Middle frontal gyrus (tissue), 1 donor: Measurements from ENCODE around the gene MATK.

Experiments
- DNase-seq: peaks from one replicate; pipeline ENCODE4 v3.0.0-alpha.2; 2015; ENCODE audit warnings: low spot score; ENCODE audit errors: extremely low spot score

MATK gene

GRCh38 chr19:3790209-3790734 lies 4.1 kb upstream of the MATK start:
- no peak for DNase-seq

DNA sequence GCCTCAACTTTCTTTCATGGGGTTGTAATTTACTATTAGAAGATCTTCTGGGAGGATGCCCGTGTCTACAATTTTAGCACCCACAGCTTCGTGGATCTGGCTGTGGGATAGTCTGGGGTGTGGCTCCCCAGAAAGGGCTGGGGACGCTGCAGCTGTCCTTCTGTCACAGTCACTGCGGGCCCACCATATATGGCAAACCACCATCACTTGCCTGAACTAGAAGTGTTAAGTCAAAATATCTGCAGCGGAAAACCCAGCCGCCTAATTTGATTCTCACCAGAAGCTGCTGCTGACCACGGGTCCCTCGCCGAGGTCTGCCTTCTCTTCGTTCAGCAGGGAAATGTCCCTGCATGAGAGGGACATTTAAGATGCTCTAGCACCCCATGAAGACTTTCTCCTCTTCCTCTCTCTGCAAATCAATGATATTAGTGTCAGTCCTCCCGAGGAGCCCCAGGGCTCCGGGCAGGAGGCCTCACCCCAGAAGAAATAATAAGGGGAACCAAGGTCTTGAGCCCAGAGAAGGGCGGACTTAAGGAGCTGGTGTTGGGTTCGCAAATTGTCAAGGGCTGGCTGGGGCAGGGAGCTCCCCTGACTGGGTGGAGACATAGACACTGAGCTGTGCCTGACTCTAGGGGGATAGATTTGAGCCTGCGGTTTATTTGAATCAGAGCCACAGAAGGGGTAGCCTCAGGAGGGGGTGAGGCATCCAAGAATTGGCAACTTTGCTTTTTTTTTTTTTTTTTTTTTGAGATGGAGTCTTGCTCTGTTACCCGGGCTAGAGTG lies 3.0 kb upstream of the MATK start:
- DNase-seq = no peak

- no peak for DNase-seq
Measured at GRCh38 chr19:3785451-3785937, 687 bp downstream of the MATK start.

DNA sequence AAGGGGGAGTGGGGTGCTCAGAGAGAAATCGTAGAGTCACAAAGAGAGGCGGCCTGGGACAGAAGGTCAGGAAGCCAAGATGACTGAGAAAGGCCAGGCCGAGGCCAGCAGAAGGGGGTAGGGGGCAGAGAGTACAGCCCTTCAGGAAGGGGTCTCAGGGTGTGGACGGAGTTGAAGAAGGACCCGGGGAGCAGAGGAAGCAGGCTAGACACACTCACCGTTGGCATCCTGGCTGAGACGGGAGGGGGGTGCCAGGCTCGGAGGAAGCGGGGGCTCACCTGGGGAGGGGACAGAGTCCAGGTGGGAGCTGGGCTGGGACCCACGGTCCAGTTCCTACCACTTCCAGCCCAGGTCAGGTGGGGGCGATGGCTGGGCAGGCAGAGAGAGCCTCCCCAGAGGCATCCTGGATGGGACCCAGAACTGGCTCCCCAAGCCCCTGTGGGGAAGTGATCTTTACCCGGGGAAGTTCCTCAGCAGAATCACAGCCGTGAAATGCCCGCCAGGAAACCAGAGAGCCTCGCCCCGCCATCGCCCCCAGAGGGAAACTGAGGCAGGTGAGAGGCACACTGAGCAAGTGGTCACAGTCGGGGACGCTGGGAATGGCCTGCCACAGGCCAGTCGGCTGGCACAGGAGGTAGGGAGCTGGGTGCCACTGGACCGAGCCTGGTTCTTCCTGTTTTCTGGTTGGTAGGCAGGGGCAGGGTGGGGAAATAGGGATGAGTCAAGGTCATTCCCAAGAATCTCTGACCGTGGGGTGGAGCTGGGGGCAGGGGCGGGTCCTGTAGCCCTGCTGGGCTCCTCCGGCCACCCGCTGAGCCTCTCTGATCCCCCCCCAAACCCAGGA lies 1.4 kb downstream of the MATK start:
- no peak for DNase-seq

- no peak for DNase-seq
Measured at GRCh38 chr19:3783660-3784584, 2.3 kb downstream of the MATK start.

DNA sequence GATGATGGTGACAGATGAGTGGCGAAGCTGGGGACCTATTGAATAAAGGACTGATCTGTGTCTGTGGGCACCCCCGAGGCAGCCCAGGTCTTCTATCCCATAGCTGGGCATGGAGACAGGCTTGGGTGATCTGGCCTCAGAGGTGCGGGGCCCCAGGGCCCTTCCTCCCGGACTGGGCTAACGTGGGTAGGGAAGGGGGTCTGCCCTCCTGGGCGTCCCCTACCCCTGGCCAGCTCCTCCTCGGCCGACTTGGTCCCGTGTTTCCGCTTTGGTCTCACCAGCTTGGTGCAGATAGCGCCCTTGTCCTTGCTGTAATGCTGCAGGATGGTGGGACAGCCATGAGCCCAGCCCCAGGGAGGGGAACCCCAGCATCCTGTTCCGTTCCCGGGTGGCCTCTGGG lies 3.3 kb downstream of the MATK start:
- DNase-seq = no peak

GRCh38 chr19:3782330-3782729 lies 3.9 kb downstream of the MATK start:
- no peak for DNase-seq

DNA sequence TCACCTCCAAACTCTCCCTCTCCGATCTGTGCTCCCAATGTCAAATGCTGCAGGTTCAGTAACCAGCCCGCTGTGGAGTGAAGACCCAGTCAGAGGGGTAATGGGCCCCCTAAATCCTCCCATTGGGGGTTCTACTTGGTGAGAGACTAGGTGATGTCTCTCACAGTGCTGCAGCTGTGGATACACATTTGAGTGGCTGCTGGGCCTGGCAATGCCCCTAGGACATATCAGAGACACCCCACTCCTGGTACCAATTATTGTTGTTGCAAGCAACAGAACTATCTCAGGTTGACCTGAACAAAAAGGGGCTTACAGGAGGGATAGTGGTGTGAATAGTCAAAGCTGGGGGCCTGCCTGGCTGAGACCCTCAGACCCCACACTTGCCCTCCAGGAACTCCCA lies 4.6 kb downstream of the MATK start:
- no peak for DNase-seq

DNA sequence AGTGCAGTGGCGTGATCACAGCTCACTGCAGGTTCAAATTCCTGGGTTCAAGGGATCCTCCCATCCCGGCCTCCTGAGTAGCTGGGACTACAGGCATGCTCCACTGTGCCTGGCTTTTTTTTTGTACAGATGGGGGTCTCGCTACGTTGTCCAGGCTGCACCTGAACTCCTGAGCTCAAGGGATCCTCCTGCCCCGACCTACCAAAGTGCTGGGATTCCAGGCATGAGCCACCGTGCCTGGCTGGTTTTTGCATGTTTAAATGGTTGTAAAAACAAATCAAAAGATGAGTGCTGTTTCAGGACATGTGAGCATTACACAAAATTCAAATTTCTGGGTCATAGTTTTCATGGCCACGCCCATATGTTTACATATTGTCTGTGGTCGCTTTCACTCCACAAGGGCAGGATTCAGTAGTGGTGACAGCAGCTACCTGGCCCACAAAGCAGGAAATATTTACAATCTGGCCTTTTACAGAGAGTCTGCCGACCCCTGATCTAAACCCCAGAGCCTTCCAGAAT lies 5.3 kb downstream of the MATK start:
- no peak for DNase-seq

GRCh38 chr19:3778899-3779723 lies 7.1 kb downstream of the MATK start:
- DNase-seq = no peak

- DNase-seq = no peak
Measured at GRCh38 chr19:3778104-3778867, 7.9 kb downstream of the MATK start.

DNA sequence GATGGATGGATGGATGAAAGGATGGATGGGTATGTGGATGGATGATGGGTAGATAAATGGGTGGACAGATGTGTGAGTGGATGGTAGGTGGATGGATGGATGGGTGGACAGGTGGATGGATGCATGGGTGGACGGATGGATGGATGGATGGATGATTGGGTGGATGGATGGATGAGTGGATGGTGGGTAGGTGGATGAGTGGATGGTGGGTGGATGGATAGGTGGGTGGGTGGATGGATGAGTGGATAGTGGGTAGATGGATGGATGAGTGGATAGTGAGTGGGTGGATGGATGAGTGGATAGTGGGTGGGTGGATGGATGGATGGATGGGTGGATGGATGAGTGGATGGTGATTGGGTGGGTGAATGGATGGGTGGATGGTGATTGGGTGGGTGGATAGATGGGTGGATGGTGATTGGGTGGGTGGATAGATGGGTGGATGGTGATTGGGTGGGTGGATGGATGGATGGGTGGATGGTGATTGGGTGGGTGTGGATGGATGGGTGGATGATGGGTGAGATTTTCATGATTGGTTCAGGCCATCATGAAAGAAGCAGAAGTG lies 9.6 kb downstream of the MATK start:
- DNase-seq = no peak

GRCh38 chr19:3775831-3776230 lies 10.3 kb downstream of the MATK start:
- no peak for DNase-seq

GRCh38 chr19:3775374-3775711 lies 10.8 kb downstream of the MATK start:
- DNase-seq = no peak

GRCh38 chr19:3774621-3775373 lies 11.4 kb downstream of the MATK start:
- no peak for DNase-seq

GRCh38 chr19:3773814-3774515 lies 12.2 kb downstream of the MATK start:
- no peak for DNase-seq

GRCh38 chr19:3771906-3772455 lies 14.2 kb downstream of the MATK start, which contains the start of gene RAX2:
RAX2 (minus strand) TSS chr19:3772228; CDS start chr19:3771742, 486 bp downstream.
- no peak for DNase-seq
